H9 (cell line): Measurements from ENCODE around the gene ARHGAP40. TPM values are rescaled to one million over a fixed set of nuclear protein-coding genes. Genes with fewer than 3 reads are reported as not detected.

Experiments used
- DNase-seq: peaks from one replicate; pipeline ENCODE4 v3.0.0-alpha.2; 2017
- H2AFZ ChIP-seq: one replicate; pipeline ENCODE4 v1.6.1; 2013; ENCODE audit warnings: mild to moderate bottlenecking, low read length, control low read depth, moderate library complexity
- H2AK5ac ChIP-seq: 2 replicates; pipeline ENCODE4 v1.6.1; 2013; ENCODE audit warnings: low read length, control low read depth, mixed read lengths; ENCODE audit not compliant: insufficient read length
- H2BK120ac ChIP-seq: one replicate; pipeline ENCODE4 v1.6.1; 2013; ENCODE audit warnings: low read depth, mild to moderate bottlenecking, low read length, control low read depth, inconsistent platforms; ENCODE audit not compliant: poor library complexity, severe bottlenecking
- H2BK12ac ChIP-seq: 2 replicates; pipeline ENCODE4 v1.6.1; 2013; ENCODE audit warnings: low read length, control low read depth, mixed read lengths, low read depth; ENCODE audit not compliant: insufficient read length
- H2BK15ac ChIP-seq: 2 replicates; pipeline ENCODE4 v1.6.1; 2013; ENCODE audit warnings: low read depth, low read length, control low read depth
- H2BK20ac ChIP-seq: one replicate; pipeline ENCODE4 v1.6.1; 2013; ENCODE audit warnings: low read depth, mild to moderate bottlenecking, low read length, control low read depth, inconsistent platforms; ENCODE audit not compliant: poor library complexity, severe bottlenecking
- H2BK5ac ChIP-seq: 2 replicates; pipeline ENCODE4 v1.6.1; 2013; ENCODE audit warnings: low read length, control low read depth, mixed read lengths; ENCODE audit not compliant: insufficient read length
- H3K14ac ChIP-seq: 2 replicates; pipeline ENCODE4 v1.6.1; 2013; ENCODE audit warnings: low read length, control low read depth; ENCODE audit not compliant: insufficient read depth
- H3K18ac ChIP-seq: 2 replicates; pipeline ENCODE4 v1.6.1; 2013; ENCODE audit warnings: low read depth, mild to moderate bottlenecking, mixed read lengths, low read length, control low read depth; ENCODE audit not compliant: insufficient read length
- H3K23ac ChIP-seq: 2 replicates; pipeline ENCODE4 v1.6.1; 2013; ENCODE audit warnings: low read length, control low read depth, mixed read lengths, low read depth; ENCODE audit not compliant: insufficient read length
- H3K23me2 ChIP-seq: 2 replicates; pipeline ENCODE4 v1.6.1; 2013; ENCODE audit warnings: low read depth, mild to moderate bottlenecking, mixed read lengths, low read length, control low read depth; ENCODE audit not compliant: insufficient read length, poor library complexity, severe bottlenecking
- H3K27ac ChIP-seq: 2 replicates; pipeline ENCODE4 v1.5.1; 2013; ENCODE audit warnings: low read length, control low read depth, mixed read lengths, low read depth; ENCODE audit not compliant: insufficient read length
- H3K27me3 ChIP-seq: 2 replicates; pipeline ENCODE4 v1.6.1; 2013; ENCODE audit warnings: low read length, control low read depth, inconsistent platforms; ENCODE audit not compliant: insufficient read depth
- H3K4ac ChIP-seq: 2 replicates; pipeline ENCODE4 v1.6.1; 2013; ENCODE audit warnings: low read depth, mild to moderate bottlenecking, control low read depth, inconsistent platforms, low read length, moderate library complexity
- H3K4me1 ChIP-seq: 2 replicates; pipeline ENCODE4 v1.6.1; 2013; ENCODE audit warnings: low read length, control low read depth, inconsistent platforms; ENCODE audit not compliant: insufficient read depth
- H3K4me2 ChIP-seq: 2 replicates; pipeline ENCODE4 v1.6.1; 2013; ENCODE audit warnings: low read length, control low read depth, mixed read lengths; ENCODE audit not compliant: insufficient read length, insufficient read depth
- H3K56ac ChIP-seq: 2 replicates; pipeline ENCODE4 v1.6.1; 2013; ENCODE audit warnings: low read depth, mild to moderate bottlenecking, mixed read lengths, low read length, control low read depth; ENCODE audit not compliant: insufficient read length
- H3K79me1 ChIP-seq: 2 replicates; pipeline ENCODE4 v1.6.1; 2013; ENCODE audit warnings: low read depth, mild to moderate bottlenecking, moderate library complexity, low read length, control low read depth, inconsistent platforms; ENCODE audit not compliant: insufficient read depth, poor library complexity, severe bottlenecking
- H3K79me2 ChIP-seq: 2 replicates; pipeline ENCODE4 v1.6.1; 2013; ENCODE audit warnings: low read length, control low read depth, inconsistent platforms; ENCODE audit not compliant: insufficient read depth
- H3K9ac ChIP-seq: 2 replicates; pipeline ENCODE4 v1.6.1; 2013; ENCODE audit warnings: low read length, control low read depth, mixed read lengths; ENCODE audit not compliant: insufficient read length; ENCODE audit errors: extremely low read depth
- H3K9me3 ChIP-seq: one replicate; pipeline ENCODE4 v1.6.1; 2013; ENCODE audit warnings: low read depth, low read length, inconsistent platforms; ENCODE audit not compliant: control insufficient read depth
- H3T11ph ChIP-seq: one replicate; pipeline ENCODE4 v1.6.1; 2013; ENCODE audit warnings: mild to moderate bottlenecking, low read length, control low read depth, inconsistent platforms
- H4K20me1 ChIP-seq: one replicate; pipeline ENCODE4 v1.6.1; 2013; ENCODE audit not compliant: control insufficient read depth, insufficient read length, insufficient read depth
- H4K5ac ChIP-seq: 2 replicates; pipeline ENCODE4 v1.6.1; 2013; ENCODE audit warnings: low read depth, mild to moderate bottlenecking, mixed read lengths, low read length, control low read depth; ENCODE audit not compliant: insufficient read length
- H4K8ac ChIP-seq: replicated peaks from 2 replicates; pipeline ENCODE4 v1.6.1; 2013; ENCODE audit warnings: low read length, control low read depth, mixed read lengths, low read depth; ENCODE audit not compliant: insufficient read length
- H4K91ac ChIP-seq: 2 replicates; pipeline ENCODE4 v1.6.1; 2013; ENCODE audit warnings: low read depth, mild to moderate bottlenecking, moderate library complexity, mixed read lengths, low read length, control low read depth; ENCODE audit not compliant: insufficient read length
- H3K27ac Mint-ChIP-seq, 3 experiments: 2 replicates in 2 of 3; 3 replicates in 1 of 3; pipeline ENCODE4 v1.8.0; 2020 to 2021; ENCODE audit warnings: mixed read lengths in 3 of 3, mild to moderate bottlenecking in 1 of 3, moderate library complexity in 1 of 3
- H3K27me3 Mint-ChIP-seq: 2 replicates; pipeline ENCODE4 v1.8.0; 2021; ENCODE audit warnings: low read depth, mild to moderate bottlenecking, moderate library complexity, mixed read lengths
- H3K36me3 Mint-ChIP-seq, 3 experiments: 2 replicates in 2 of 3; 3 replicates in 1 of 3; pipeline ENCODE4 v1.8.0; 2020 to 2021; ENCODE audit warnings: low read depth in 3 of 3, mixed read lengths in 3 of 3; ENCODE audit not compliant: insufficient read depth in 1 of 3
- H3K4me1 Mint-ChIP-seq, 2 experiments: 2 replicates each; pipeline ENCODE4 v1.8.0; 2020; ENCODE audit warnings: mixed read lengths in 2 of 2
- H3K4me3 Mint-ChIP-seq, 2 experiments: 2 replicates in 1 of 2; 3 replicates in 1 of 2; pipeline ENCODE4 v1.8.0; 2020 to 2021; ENCODE audit warnings: mild to moderate bottlenecking in 2 of 2, mixed read lengths in 2 of 2, moderate library complexity in 1 of 2
- H3K9me3 Mint-ChIP-seq, 2 experiments: 2 replicates in 1 of 2; 3 replicates in 1 of 2; pipeline ENCODE4 v1.8.0; 2020; ENCODE audit warnings: mild to moderate bottlenecking in 2 of 2, mixed read lengths in 2 of 2, moderate library complexity in 1 of 2
- CTCF ChIP-seq: fragments of 200-600 bp; sonication (generic); conservative IDR thresholded peaks from 3 replicates; pipeline ENCODE4 v1.8.0; 2021; ENCODE audit warnings: antibody characterized with exemption, mild to moderate bottlenecking
- WGBS: extraction: QIAGEN DNeasy Blood & Tissue Kit; methylation state at CpG from one replicate; pipeline ENCODE4 v1.1.7; 2013; ENCODE audit warnings: missing lambda C conversion rate, low lambda C conversion rate, mixed read lengths; ENCODE audit not compliant: insufficient read length; ENCODE audit errors: extremely low coverage; 5-methylcytosine and 5-hydroxymethylcytosine counted together
- total RNA-seq: library from RNA; stranded (reverse); gene quantifications from 2 replicates; pipeline ENCODE4 v1.2.1, GENCODE V29; 2021

The ARHGAP40 gene
- total RNA-seq, 1 experiment from 2014 or later = 0.17 TPM

DNA sequence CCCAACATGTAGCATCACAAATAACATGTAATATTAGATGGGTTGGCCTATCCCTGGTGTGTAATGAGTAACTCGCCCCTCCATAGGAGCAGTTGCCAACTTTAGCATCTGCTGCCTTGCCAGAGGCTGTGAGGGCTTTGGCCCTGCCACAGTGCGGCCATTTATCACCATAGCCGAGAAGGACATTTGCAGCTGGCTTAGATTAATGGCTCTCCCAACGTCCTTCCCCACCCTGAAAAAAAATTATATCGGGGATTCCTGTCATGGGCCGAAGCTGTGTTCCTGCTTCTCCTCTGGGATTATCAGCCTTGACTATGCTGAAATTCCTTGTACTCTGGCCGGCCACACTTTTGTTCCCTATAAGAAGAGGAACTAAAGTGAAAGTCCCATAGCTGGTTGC is 28.2 kb upstream of the ARHGAP40 start:
- no peak overlapping the region for H2BK5ac ChIP-seq
- no CpG with 5 or more reads among the region's 7 CpGs for WGBS
- no peaks in the 10 kb centered on the region for H3K23me2 ChIP-seq
- H4K5ac ChIP-seq = no peak overlapping the region
- no peak overlapping the region for H2BK12ac ChIP-seq
- DNase-seq = no peak
- no peak overlapping the region for H2BK15ac ChIP-seq
- H3K14ac ChIP-seq = no peak overlapping the region
- H2BK20ac ChIP-seq = no peak overlapping the region
- H2AFZ ChIP-seq = no peak overlapping the region
- no peak overlapping the region for H3K56ac ChIP-seq
- Mint-ChIP-seq H3K36me3 (peaks cover 0 to 33% (median 31%) of the 10 kb centered on the region in 3 experiments; a peak in 5 of 7 replicates), H3K27ac (no peak overlapping the region), H3K9me3 (no peaks in the 10 kb centered on the region), H3K27me3 (no peaks in the 10 kb centered on the region), H3K4me3 (no peak overlapping the region), H3K4me1 (peaks cover 10 to 14% of the 10 kb centered on the region in 2 experiments)
- H3K79me2 ChIP-seq = no peaks in the 10 kb centered on the region
- H3K27me3 ChIP-seq = no peaks in the 10 kb centered on the region
- no peak overlapping the region for H3K18ac ChIP-seq
- no peaks in the 10 kb centered on the region for H3K9me3 ChIP-seq
- no peak overlapping the region for H3K4ac ChIP-seq
- no peak for TF ChIP-seq CTCF
- no peaks in the 10 kb centered on the region for H4K20me1 ChIP-seq
- H3K27ac ChIP-seq = no peak overlapping the region
- no peak overlapping the region for H3K9ac ChIP-seq
- H3K23ac ChIP-seq = no peak overlapping the region
- no peaks in the 10 kb centered on the region for H3K79me1 ChIP-seq
- H4K8ac ChIP-seq = no peak overlapping the region
- H2AK5ac ChIP-seq = no peak overlapping the region
- H4K91ac ChIP-seq = no peak overlapping the region
- H3K4me2 ChIP-seq = no peak overlapping the region
- H3T11ph ChIP-seq = no peak overlapping the region
- H2BK120ac ChIP-seq = no peak overlapping the region
- no peaks in the 10 kb centered on the region for H3K4me1 ChIP-seq
